Smooth muscle cell (in vitro differentiated cells): ENCODE data around the gene FETUB. TPM values are rescaled to one million over a fixed set of nuclear protein-coding genes. Genes with fewer than 3 reads are reported as not detected.

Experiments
- DNase-seq: peaks from one replicate; lab custom pipeline; 2025; ENCODE audit not compliant: unreplicated experiment; lab: John Stamatoyannopoulos, UW
- H2AFZ ChIP-seq: fragments of 200-600 bp; sonication (generic); 2 replicates; pipeline ENCODE4 v1.6.0; 2016; ENCODE audit warnings: antibody characterized with exemption, low read depth, mild to moderate bottlenecking
- H3F3A ChIP-seq: fragments of 200-600 bp; sonication (generic); 2 replicates; pipeline ENCODE4 v1.6.0; 2017; ENCODE audit warnings: antibody characterized with exemption, low read depth
- H3K27ac ChIP-seq: fragments of 200-600 bp; sonication (generic); 2 replicates; pipeline ENCODE4 v1.5.1; 2016; ENCODE audit warnings: low read depth, mild to moderate bottlenecking
- H3K27me3 ChIP-seq: fragments of 200-600 bp; sonication (generic); 2 replicates; pipeline ENCODE4 v1.6.1; 2016; ENCODE audit warnings: low read depth, mild to moderate bottlenecking
- H3K36me3 ChIP-seq: fragments of 200-600 bp; sonication (generic); 2 replicates; pipeline ENCODE4 v1.5.1; 2016; ENCODE audit warnings: low read depth
- H3K4me1 ChIP-seq: fragments of 200-600 bp; sonication (generic); 2 replicates; pipeline ENCODE4 v1.5.1; 2016; ENCODE audit warnings: low read depth
- H3K4me2 ChIP-seq: fragments of 200-600 bp; sonication (generic); 2 replicates; pipeline ENCODE4 v1.6.0; 2016; ENCODE audit warnings: mild to moderate bottlenecking
- H3K4me3 ChIP-seq: fragments of 200-600 bp; sonication (generic); 2 replicates; pipeline ENCODE4 v1.5.1; 2016; ENCODE audit warnings: mild to moderate bottlenecking
- H3K79me2 ChIP-seq: fragments of 200-600 bp; sonication (generic); 2 replicates; pipeline ENCODE4 v1.6.0; 2016; ENCODE audit warnings: low read depth, mild to moderate bottlenecking
- H3K9ac ChIP-seq: fragments of 200-600 bp; sonication (generic); 2 replicates; pipeline ENCODE4 v1.6.0; 2016; ENCODE audit warnings: low read depth
- H3K9me3 ChIP-seq: fragments of 200-600 bp; sonication (generic); replicated peaks from 2 replicates; pipeline ENCODE4 v1.5.1; 2016; ENCODE audit warnings: low read depth
- H4K20me1 ChIP-seq: fragments of 200-600 bp; sonication (generic); 2 replicates; pipeline ENCODE4 v1.6.0; 2016; ENCODE audit warnings: low read depth
- WGBS: methylation state at CpG from one replicate; pipeline ENCODE4 v1.1.7; 2016; ENCODE audit warnings: low lambda C conversion rate; 5-methylcytosine and 5-hydroxymethylcytosine counted together
- polyA plus RNA-seq: library from polyadenylated mRNA; unstranded; fragments of >200 nt; fragmentation: Nextera tagmentation; extraction: Ambion mirVana; gene quantifications from 2 replicates; pipeline ENCODE4 v1.2.1, GENCODE V29; 2016
- total RNA-seq: library from RNA; depleted of rRNA; stranded (reverse); fragments of >200 nt; gene quantifications from 2 replicates; pipeline ENCODE4 v1.2.3, GENCODE V29; 2014
- TF ChIP-seq, protein P1 (sequence below): fragments of 200-600 bp; sonication (generic); IDR thresholded peaks from 2 replicates; pipeline ENCODE4 v1.5.1; 2017; ENCODE audit warnings: borderline replicate concordance, mild to moderate bottlenecking, antibody characterized with exemption; ENCODE audit not compliant: insufficient read depth, poor library complexity, severe bottlenecking

Gene FETUB
- total and polyA plus RNA-seq, 2 experiments from 2014 or later = 1.9 TPM; not detected in 1

- Histone ChIP-seq H3K9ac (no peak overlapping the region), H3K4me1 (peaks cover 4% of the 10 kb centered on the region), H2AFZ (no peak overlapping the region), H3K36me3 (no peaks in the 10 kb centered on the region), H4K20me1 (no peaks in the 10 kb centered on the region), H3K4me3 (no peak overlapping the region), H3K79me2 (no peaks in the 10 kb centered on the region), H3F3A (no peaks in the 10 kb centered on the region), H3K4me2 (peak overlapping the region; percentile 5), H3K9me3 (no peaks in the 10 kb centered on the region), H3K27me3 (peaks cover 3% of the 10 kb centered on the region), H3K27ac (peak overlapping the region; percentile 9)
- no peak for DNase-seq
- TF ChIP-seq, protein P1, sequence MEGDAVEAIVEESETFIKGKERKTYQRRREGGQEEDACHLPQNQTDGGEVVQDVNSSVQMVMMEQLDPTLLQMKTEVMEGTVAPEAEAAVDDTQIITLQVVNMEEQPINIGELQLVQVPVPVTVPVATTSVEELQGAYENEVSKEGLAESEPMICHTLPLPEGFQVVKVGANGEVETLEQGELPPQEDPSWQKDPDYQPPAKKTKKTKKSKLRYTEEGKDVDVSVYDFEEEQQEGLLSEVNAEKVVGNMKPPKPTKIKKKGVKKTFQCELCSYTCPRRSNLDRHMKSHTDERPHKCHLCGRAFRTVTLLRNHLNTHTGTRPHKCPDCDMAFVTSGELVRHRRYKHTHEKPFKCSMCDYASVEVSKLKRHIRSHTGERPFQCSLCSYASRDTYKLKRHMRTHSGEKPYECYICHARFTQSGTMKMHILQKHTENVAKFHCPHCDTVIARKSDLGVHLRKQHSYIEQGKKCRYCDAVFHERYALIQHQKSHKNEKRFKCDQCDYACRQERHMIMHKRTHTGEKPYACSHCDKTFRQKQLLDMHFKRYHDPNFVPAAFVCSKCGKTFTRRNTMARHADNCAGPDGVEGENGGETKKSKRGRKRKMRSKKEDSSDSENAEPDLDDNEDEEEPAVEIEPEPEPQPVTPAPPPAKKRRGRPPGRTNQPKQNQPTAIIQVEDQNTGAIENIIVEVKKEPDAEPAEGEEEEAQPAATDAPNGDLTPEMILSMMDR = no peak
These were observed 730 bp downstream of the FETUB start for GRCh38 chr3:186640929-186641328.

- DNase-seq = no peak
- peaks cover 4% of the 10 kb centered on the region for H3K4me1 ChIP-seq
- no peaks in the 10 kb centered on the region for H3K9me3 ChIP-seq
- H3K27me3 ChIP-seq = peaks cover 3% of the 10 kb centered on the region
- H2AFZ ChIP-seq = no peak overlapping the region
- no peak overlapping the region for H3K9ac ChIP-seq
- TF ChIP-seq, protein P1 = no peak
- no peaks in the 10 kb centered on the region for H3F3A ChIP-seq
- H3K36me3 ChIP-seq = no peaks in the 10 kb centered on the region
- no peak overlapping the region for H3K27ac ChIP-seq
- no peaks in the 10 kb centered on the region for H3K79me2 ChIP-seq
- no peak overlapping the region for H3K4me3 ChIP-seq
- H4K20me1 ChIP-seq = no peaks in the 10 kb centered on the region
- WGBS = 73% methylated on average over 3 of the region's 3 CpGs
- H3K4me2 ChIP-seq = no peak overlapping the region
These were observed 1.8 kb downstream of the FETUB start for GRCh38 chr3:186642014-186642413.

- WGBS = 80% methylated on average over 1 of the region's 1 CpG
These were observed 3.3 kb downstream of the FETUB start for GRCh38 chr3:186643493-186643892.

DNA sequence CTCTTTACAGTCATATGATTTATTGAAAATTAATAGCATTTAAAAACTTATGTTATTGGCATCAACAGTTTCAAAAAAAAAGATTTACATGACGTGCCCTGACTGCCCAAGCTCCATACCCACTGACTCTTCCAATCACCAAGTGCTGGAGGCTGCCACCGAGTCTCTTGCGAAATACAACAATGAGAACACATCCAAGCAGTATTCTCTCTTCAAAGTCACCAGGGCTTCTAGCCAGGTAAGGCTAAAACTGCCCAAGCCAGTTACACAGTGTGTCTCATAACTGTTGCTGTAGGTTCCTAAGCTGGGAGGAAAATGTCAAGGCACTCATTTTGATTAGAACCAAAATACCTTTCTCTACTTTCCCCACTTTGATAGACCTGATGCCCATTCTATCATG is 4.5 kb downstream of the FETUB start:
- no peak overlapping the region for H3K27ac ChIP-seq
- no peak overlapping the region for H3K9ac ChIP-seq
- H3K4me2 ChIP-seq = no peak overlapping the region
- H4K20me1 ChIP-seq = no peaks in the 10 kb centered on the region
- H3K79me2 ChIP-seq = no peaks in the 10 kb centered on the region
- no peaks in the 10 kb centered on the region for H3F3A ChIP-seq
- H3K4me3 ChIP-seq = no peak overlapping the region
- peaks cover 4% of the 10 kb centered on the region for H3K4me1 ChIP-seq
- no peaks in the 10 kb centered on the region for H3K36me3 ChIP-seq
- H3K27me3 ChIP-seq = peaks cover 3% of the 10 kb centered on the region
- 89% methylated on average over 3 of the region's 3 CpGs for WGBS
- TF ChIP-seq, protein P1 = no peak
- no peak overlapping the region for H2AFZ ChIP-seq
- no peaks in the 10 kb centered on the region for H3K9me3 ChIP-seq
- DNase-seq = no peak

More at GRCh38 chr3:186643493-186643892, 3.3 kb downstream of the FETUB start:
- Histone ChIP-seq H3K4me1 (peaks cover 4% of the 10 kb centered on the region), H3K4me2 (no peak overlapping the region), H3K79me2 (no peaks in the 10 kb centered on the region), H3F3A (no peaks in the 10 kb centered on the region), H4K20me1 (no peaks in the 10 kb centered on the region), H3K36me3 (no peaks in the 10 kb centered on the region), H3K9ac (no peak overlapping the region), H3K27ac (no peak overlapping the region), H3K4me3 (no peak overlapping the region), H3K27me3 (peaks cover 3% of the 10 kb centered on the region), H2AFZ (no peak overlapping the region), H3K9me3 (no peaks in the 10 kb centered on the region)
- TF ChIP-seq, protein P1 = no peak
- no peak for DNase-seq
